HL-60 (cell line): ENCODE results near the gene QSOX2.
A peak's percentile ranks its signal among the peaks of the same experiment; 100 is the strongest.

ENCODE experiments used
- CTCF ChIP-seq: IDR thresholded peaks from one replicate; pipeline ENCODE4 v1.5.1; 2011; ENCODE audit warnings: low read length, control low read depth, inconsistent platforms; ENCODE audit not compliant: insufficient read depth
- GABPA ChIP-seq: IDR thresholded peaks from 2 replicates; pipeline ENCODE4 v1.6.1; 2012; ENCODE audit warnings: low read depth
- REST ChIP-seq: IDR thresholded peaks from 2 replicates; pipeline ENCODE4 v1.6.1; 2012; ENCODE audit warnings: low read depth; ENCODE audit not compliant: insufficient replicate concordance
- SPI1 ChIP-seq: IDR thresholded peaks from 2 replicates; pipeline ENCODE4 v1.6.1; 2012; ENCODE audit warnings: low read depth, mild to moderate bottlenecking, borderline replicate concordance

- TF ChIP-seq CTCF, result no peak
- no peak for TF ChIP-seq SPI1
- peak; percentile 91 for TF ChIP-seq REST
- no peak for TF ChIP-seq GABPA
Measured at GRCh38 chr9:136204838-136205706, 40.5 kb downstream of the QSOX2 start, which contains the start of gene LHX3.
